PC-3 (cell line): ENCODE data around the gene LRP1B. TPM values are rescaled to one million over a fixed set of nuclear protein-coding genes. Genes with fewer than 3 reads are reported as not detected.

Experiments used
- ATAC-seq: fragments of 200-7000 bp; cut with Tn5 transposase; 2 replicates; pipeline ENCODE4 v1.9.1; 2020; ENCODE audit warnings: mild to moderate bottlenecking, moderate library complexity
- BruUV-seq: library from RNA; stranded (reverse); fragments of 400-500 nt; replicated peaks from 2 replicates; lab custom pipeline; 2021; lab: Mats Ljungman, UMichigan
- CTCF ChIA-PET: fragments of 300-600 bp; sonication (Branson Sonifier 250); formaldehyde crosslinking; loops from one replicate; lab custom pipeline; 2022; ENCODE audit warnings: antibody characterized with exemption; lab: Charles Lee
- POLR2A ChIA-PET: fragments of 300-600 bp; sonication (Branson Sonifier 250); formaldehyde crosslinking; loops from one replicate; lab custom pipeline; 2022; ENCODE audit warnings: antibody characterized with exemption; ENCODE audit not compliant: unreplicated experiment; lab: Charles Lee
- DNase-seq: peaks from one replicate; pipeline ENCODE4 v3.0.0-alpha.2; 2015
- H2AFZ ChIP-seq: fragments of 300-600 bp; sonication (generic); 2 replicates; pipeline ENCODE4 v1.6.0; 2016; ENCODE audit warnings: antibody characterized with exemption, low read length
- H3F3A ChIP-seq: fragments of 300-600 bp; sonication (generic); one replicate; pipeline ENCODE4 v1.6.0; 2017; ENCODE audit warnings: antibody characterized with exemption, low read length, control low read depth, mild to moderate bottlenecking; ENCODE audit not compliant: unreplicated experiment
- H3K27ac ChIP-seq: fragments of 300-600 bp; sonication (generic); 2 replicates; pipeline ENCODE4 v1.5.1; 2016; ENCODE audit warnings: mild to moderate bottlenecking, low read length
- H3K27me3 ChIP-seq: fragments of 300-600 bp; sonication (generic); 2 replicates; pipeline ENCODE4 v1.6.1; 2016; ENCODE audit warnings: low read length, mixed read lengths
- H3K36me3 ChIP-seq: fragments of 300-600 bp; sonication (generic); 2 replicates; pipeline ENCODE4 v1.6.1; 2016; ENCODE audit warnings: low read depth, mixed run types, low read length, mixed read lengths
- H3K4me1 ChIP-seq: fragments of 300-600 bp; sonication (generic); 2 replicates; pipeline ENCODE4 v1.5.1; 2016; ENCODE audit warnings: low read length; ENCODE audit not compliant: insufficient read depth
- H3K4me2 ChIP-seq: fragments of 300-600 bp; sonication (generic); 2 replicates; pipeline ENCODE4 v1.6.0; 2016; ENCODE audit warnings: low read length
- H3K4me3 ChIP-seq: fragments of 300-600 bp; sonication (generic); 2 replicates; pipeline ENCODE4 v1.5.1; 2016; ENCODE audit warnings: mild to moderate bottlenecking, low read length, mixed read lengths
- H3K79me2 ChIP-seq: fragments of 300-600 bp; sonication (generic); 2 replicates; pipeline ENCODE4 v1.6.1; 2017; ENCODE audit warnings: low read length, mixed read lengths
- H3K9ac ChIP-seq: fragments of 300-600 bp; sonication (generic); 2 replicates; pipeline ENCODE4 v1.6.0; 2016; ENCODE audit warnings: mild to moderate bottlenecking, low read length
- H3K9me2 ChIP-seq: fragments of 300-600 bp; sonication (generic); replicated peaks from 2 replicates; pipeline ENCODE4 v1.6.1; 2016; ENCODE audit warnings: mixed run types, low read length, mixed read lengths
- H3K9me3 ChIP-seq: fragments of 300-600 bp; sonication (generic); 2 replicates; pipeline ENCODE4 v1.6.1; 2016; ENCODE audit warnings: low read length, mixed read lengths
- H4K20me1 ChIP-seq: fragments of 300-600 bp; sonication (generic); 2 replicates; pipeline ENCODE4 v1.6.1; 2016; ENCODE audit warnings: low read length, mixed read lengths
- CTCF ChIP-seq: fragments of 300-600 bp; sonication (generic); conservative IDR thresholded peaks from 2 replicates; pipeline ENCODE4 v1.5.1; 2017; ENCODE audit warnings: antibody characterized with exemption, low read depth, mild to moderate bottlenecking, low read length
- EZH2 ChIP-seq: fragments of 300-600 bp; sonication (generic); IDR thresholded peaks from one replicate; pipeline ENCODE4 v1.6.1; 2017; ENCODE audit warnings: antibody characterized with exemption, mild to moderate bottlenecking, low read length; ENCODE audit not compliant: unreplicated experiment
- EZH2phosphoT487 ChIP-seq: fragments of 300-600 bp; sonication (generic); IDR thresholded peaks from 2 replicates; pipeline ENCODE4 v1.6.1; 2018; ENCODE audit warnings: mild to moderate bottlenecking, antibody characterized with exemption, low read length, borderline replicate concordance
- intact Hi-C: fragments of 100-400 bp; cut with micrococcal nuclease; formaldehyde crosslinking; loops from 2 replicates; pipeline ENCODE4 v1.9.0; 2023
- total RNA-seq: library from RNA; depleted of rRNA; stranded (reverse); fragments of >200 nt; gene quantifications from 2 replicates; pipeline ENCODE4 v1.2.3, GENCODE V29; 2014

Gene LRP1B
- total RNA-seq, 1 experiment from 2014 or later, result 0.04 TPM

GRCh38 chr2:140270224-140270623 is 1860.6 kb downstream of the LRP1B start:
- Histone ChIP-seq H3F3A (no peaks in the 10 kb centered on the region), H4K20me1 (no peaks in the 10 kb centered on the region), H3K27me3 (no peaks in the 10 kb centered on the region), H3K27ac (no peak overlapping the region), H3K4me1 (no peaks in the 10 kb centered on the region), H3K79me2 (no peaks in the 10 kb centered on the region), H3K9me3 (no peaks in the 10 kb centered on the region), H3K9me2 (no peaks in the 10 kb centered on the region), H2AFZ (no peak overlapping the region), H3K4me3 (no peak overlapping the region), H3K4me2 (no peak overlapping the region), H3K9ac (no peak overlapping the region), H3K36me3 (no peaks in the 10 kb centered on the region)
- TF ChIP-seq EZH2 (no peak), EZH2phosphoT487 (no peak), CTCF (no peak)
- ATAC-seq (no peak), DNase-seq (no peak)
- BruUV-seq, result no TSS peak
- intact Hi-C loops, result no loop called here
- CTCF ChIA-PET, result no interaction called here
- POLR2A ChIA-PET, result no interaction called here

GRCh38 chr2:140269000-140269399 is 1861.8 kb downstream of the LRP1B start:
- H3K36me3 ChIP-seq, result no peaks in the 10 kb centered on the region
- no peak for DNase-seq
- intact Hi-C loops, result no loop called here
- CTCF ChIA-PET, result no interaction called here
- POLR2A ChIA-PET, result no interaction called here
- ATAC-seq, result no peak
- no peaks in the 10 kb centered on the region for H3K27me3 ChIP-seq
- no peaks in the 10 kb centered on the region for H3F3A ChIP-seq
- H3K27ac ChIP-seq, result no peak overlapping the region
- no peaks in the 10 kb centered on the region for H4K20me1 ChIP-seq
- no TSS peak for BruUV-seq
- no peaks in the 10 kb centered on the region for H3K9me3 ChIP-seq
- H2AFZ ChIP-seq, result no peak overlapping the region
- H3K4me1 ChIP-seq, result no peaks in the 10 kb centered on the region
- no peaks in the 10 kb centered on the region for H3K79me2 ChIP-seq
- no peak overlapping the region for H3K4me3 ChIP-seq
- TF ChIP-seq CTCF (no peak), EZH2 (no peak), EZH2phosphoT487 (no peak)
- no peak overlapping the region for H3K9ac ChIP-seq
- H3K4me2 ChIP-seq, result no peak overlapping the region
- H3K9me2 ChIP-seq, result no peaks in the 10 kb centered on the region

GRCh38 chr2:140262908-140263307 is 1867.9 kb downstream of the LRP1B start:
- TF ChIP-seq EZH2 (no peak), EZH2phosphoT487 (no peak), CTCF (no peak)
- DNase-seq (no peak), ATAC-seq (no peak)
- intact Hi-C loops, result no loop called here
- Histone ChIP-seq H3K9me2 (no peaks in the 10 kb centered on the region), H3K4me3 (no peak overlapping the region), H3K27ac (no peak overlapping the region), H2AFZ (no peak overlapping the region), H4K20me1 (no peaks in the 10 kb centered on the region), H3K79me2 (no peaks in the 10 kb centered on the region), H3F3A (no peaks in the 10 kb centered on the region), H3K9ac (no peak overlapping the region), H3K36me3 (no peaks in the 10 kb centered on the region), H3K27me3 (no peaks in the 10 kb centered on the region), H3K4me1 (no peaks in the 10 kb centered on the region), H3K9me3 (no peaks in the 10 kb centered on the region), H3K4me2 (no peak overlapping the region)
- CTCF ChIA-PET, result no interaction called here
- POLR2A ChIA-PET, result no interaction called here
- no TSS peak for BruUV-seq
